HG02678 (cell line): Measurements from ENCODE around the gene ZNF48.

ENCODE experiments used
- ATAC-seq: cut with Tn5 transposase; IDR thresholded peaks from one replicate; pipeline ENCODE4 v1.9.1; 2021; ENCODE audit warnings: mild to moderate bottlenecking, moderate library complexity; ENCODE audit not compliant: unreplicated experiment

The ZNF48 gene

DNA sequence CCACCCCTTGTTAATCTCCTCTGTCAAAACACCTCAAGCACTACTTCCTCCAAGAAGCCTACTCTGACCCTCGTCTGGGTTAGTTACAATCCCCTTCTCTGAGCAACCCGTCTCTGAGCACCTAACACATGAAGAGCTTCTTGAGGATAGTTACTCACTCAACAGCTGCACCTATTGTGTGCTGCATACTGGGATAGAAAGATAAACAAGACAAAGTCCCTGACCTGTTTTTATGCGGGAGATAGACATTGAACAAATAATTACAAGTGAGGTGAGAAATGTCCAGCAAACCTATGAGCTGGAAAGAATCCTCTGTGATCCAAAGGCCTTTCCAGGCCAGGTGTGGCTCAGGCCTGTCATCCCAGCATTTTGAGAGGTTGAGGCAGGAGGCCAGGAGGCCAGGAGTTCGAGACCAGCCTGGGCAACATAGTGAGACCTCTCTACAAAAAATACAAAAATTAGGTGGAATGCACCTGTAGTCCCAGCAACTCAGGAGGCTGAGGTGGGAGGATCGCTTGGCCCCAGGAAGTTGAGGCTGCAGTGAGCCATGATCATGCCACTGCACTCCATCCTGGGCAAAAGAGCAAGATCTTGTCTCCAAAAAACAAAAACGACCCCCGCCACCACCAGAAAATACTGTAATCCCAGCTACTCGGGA, 6.7 kb downstream of the ZNF48 start:
- no peak for ATAC-seq

DNA sequence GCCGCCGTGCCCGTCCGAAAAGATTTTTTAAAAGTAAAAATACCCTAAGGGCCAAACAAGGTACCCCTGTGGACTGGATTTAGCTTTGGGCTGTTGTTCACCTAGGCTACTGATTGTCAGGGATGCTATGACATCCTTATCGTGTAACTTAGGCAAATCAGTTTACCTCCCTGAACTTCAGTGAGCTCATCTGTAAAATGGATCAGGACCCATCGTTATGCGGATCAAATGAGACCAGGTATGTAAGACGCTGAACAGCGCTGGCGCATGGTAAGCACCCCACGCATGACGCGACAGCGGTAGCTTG, 11.5 kb downstream of the ZNF48 start:
- peak; percentile 11 for ATAC-seq

DNA sequence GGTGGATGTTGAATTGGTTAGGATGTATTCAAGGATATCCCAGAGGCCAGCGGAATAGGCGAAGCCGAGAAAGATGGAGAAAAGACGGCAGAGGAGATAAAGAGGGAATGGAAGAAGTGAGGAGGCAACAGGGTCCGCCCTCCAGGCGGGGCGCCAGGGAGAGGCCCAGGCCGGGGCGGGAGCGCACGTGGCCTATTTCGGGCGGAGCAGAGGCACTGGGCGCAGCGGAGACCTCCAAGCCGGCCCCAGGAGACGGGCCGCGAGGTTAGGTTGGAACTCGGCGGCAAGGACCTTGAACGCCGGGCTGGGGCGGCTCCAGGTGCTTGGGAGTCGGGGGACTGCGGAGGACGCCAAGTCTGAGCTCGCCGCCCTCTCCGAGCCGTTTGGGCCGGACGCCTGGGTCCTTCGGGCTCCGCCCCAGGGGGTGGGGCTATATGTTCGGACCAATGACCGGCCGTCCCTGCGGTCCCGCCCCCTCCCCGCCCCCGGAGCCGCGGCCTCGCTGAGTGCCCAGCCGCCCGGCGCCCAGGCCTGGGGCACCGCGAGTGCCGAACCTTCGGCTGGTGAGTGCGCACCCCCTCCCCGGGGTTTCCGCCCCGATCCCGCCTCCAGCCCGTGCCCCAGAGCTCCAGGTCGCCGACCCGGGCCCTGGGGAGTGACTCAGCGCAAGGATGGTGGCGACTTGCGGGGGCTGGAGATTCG, 12.0 kb downstream of the ZNF48 start, which contains the start of gene ZNF771:
Gene ZNF771, plus strand, starts transcription at position 505 of the 702 bp plus-strand sequence. CDS start 448 bp downstream, outside the sequence.
- peak; percentile 80 for ATAC-seq

DNA sequence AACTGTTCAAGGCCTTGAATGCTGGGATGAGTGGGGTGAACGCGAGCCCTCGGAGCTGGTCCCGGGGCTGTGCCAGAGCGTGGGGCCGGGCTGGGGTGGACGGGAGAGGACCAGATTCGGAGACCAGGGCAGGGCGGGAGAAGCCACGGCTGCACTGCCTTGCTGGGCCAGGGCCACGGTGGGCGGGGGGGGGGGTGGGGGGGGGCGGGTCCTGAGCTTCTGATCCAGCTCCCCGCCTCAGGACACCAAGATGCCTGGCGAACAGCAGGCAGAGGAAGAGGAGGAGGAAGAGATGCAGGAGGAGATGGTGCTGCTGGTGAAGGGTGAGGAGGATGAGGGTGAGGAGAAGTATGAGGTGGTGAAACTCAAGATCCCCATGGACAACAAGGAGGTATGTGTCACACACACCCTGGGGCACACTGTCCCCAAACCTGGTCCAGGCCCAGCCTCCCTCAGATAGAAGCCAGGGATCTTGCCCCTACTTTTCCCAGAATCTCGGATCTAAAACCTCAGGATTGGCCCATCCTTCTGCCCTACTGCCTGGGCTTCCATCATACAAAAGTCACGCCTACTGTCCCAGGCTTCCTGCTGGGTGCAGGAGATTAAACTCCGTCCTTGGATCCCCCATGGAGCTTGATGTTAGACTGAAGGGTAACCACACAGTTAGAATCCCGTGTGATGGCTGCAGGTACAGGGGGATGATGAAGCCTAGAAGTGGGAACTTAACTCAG, 12.7 kb downstream of the ZNF48 start:
- ATAC-seq, result no peak

DNA sequence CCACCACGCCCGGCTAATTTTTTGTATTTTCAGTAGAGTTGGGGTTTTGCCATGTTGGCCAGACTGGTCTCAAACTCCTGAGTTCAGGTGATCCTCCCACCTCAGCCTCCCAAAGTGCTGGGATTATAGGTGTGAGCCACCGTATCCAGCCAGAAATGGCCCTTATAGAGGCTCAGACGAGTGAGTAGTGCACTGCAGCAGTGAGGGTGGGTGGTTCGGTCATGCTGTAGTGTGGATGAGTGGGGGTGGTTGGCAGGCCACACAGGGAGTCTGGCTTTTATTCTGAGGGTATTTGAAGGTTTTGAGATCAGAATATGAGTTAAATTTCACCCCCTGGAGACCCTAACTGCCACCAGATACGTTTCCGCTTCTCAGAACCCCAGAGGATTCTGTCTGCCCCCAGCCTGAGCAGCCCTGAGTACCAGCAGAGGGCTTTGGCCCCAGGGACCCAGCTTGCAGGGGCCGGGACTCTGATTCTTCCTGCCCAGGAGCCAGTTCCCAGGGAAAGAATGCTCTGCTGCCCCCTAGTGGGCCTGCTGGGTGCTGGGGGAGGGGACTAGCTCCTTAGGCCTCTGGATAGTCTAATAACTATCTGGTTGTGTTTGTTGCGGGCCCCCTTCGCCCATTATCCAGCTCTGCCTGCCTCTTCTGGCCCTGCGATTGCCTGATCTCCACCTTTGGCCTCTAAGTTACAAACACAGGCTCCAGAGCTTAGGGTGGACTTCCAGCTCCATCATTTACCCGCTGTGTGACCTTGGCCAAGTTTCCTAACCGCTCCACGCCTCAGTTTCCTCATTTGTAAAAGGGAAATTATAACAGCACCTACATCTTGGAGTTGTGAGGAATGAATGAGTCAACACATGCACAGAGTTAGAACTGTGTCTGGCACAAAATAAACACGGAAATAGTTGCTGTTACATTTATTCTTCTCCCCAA, 14.2 kb downstream of the ZNF48 start:
- ATAC-seq, result peak; percentile 51

DNA sequence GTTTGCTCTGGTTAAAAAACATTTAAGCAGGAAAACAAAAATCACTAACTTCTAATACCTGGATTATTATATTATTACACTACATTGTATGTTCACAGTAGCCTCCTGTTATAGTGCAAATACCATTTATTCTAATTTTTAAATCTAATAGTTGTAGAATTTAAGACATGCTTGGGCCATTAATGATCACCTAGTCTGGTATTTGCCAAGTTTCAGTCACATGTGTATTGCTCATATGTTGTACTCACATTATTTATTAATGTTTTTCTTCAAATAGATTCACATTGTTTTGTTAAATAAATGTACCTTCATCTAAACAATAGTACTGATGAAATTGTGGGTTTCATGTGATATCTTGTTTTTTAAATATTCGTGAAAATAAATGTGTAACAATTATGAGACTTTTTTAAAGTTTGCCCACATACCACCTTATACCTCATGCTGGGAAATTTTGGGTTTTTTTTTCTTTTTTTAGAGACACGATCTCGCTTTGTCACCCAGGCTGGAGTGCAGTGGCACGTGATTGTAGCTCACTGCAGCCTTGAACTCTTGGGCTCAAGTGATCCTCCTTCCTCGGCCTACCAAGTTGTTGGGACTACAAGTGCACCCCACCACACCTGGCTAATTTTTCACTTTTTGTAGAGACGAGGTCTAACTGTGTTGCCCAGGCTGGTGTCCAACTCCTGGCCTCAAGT, 18.0 kb downstream of the ZNF48 start:
- no peak for ATAC-seq

DNA sequence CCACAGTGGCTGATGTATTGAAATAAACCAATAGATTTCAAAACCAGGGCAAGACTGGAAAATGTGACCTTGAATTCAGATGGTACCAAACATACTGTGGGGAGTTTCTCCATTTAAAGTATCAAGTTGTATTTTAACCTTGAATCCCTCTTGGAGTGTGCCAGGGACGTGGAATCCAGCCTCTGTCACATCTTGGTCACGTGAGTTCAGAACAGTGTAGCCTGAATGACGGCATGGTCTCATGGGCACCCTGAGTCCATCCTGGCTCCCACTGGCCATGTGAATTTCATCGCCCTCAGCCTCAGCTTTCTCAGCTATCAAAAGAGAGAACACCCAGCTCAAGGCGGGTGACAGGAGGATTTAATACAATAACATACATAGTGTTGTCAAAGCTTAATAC, 18.9 kb downstream of the ZNF48 start:
- no peak for ATAC-seq

DNA sequence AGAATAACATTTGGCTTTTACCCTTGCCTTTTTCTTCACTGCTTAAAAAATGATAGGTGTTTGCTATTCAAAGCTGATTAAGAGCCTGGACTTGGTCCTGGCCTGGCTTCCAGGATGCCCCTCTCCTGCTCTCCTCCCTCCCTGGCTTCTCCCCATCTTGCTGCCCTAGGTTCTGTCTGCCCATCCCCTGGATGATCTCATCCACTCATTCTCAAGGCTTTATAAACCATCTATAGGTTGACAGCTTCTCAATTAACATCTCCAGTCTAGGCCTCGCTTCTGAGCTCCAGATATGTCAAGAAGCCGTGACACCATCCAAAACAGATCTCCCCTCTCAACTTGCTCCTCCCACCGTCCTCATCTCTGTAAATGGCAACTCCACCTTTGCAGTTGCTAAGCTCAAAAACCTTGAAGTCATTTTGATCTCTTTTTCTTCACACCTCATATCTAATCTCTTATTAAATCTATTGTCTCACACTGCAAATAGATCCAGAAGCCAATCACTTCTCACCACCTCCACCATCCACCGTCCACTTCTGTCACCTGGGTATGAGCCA, 20.9 kb downstream of the ZNF48 start:
- no peak for ATAC-seq

DNA sequence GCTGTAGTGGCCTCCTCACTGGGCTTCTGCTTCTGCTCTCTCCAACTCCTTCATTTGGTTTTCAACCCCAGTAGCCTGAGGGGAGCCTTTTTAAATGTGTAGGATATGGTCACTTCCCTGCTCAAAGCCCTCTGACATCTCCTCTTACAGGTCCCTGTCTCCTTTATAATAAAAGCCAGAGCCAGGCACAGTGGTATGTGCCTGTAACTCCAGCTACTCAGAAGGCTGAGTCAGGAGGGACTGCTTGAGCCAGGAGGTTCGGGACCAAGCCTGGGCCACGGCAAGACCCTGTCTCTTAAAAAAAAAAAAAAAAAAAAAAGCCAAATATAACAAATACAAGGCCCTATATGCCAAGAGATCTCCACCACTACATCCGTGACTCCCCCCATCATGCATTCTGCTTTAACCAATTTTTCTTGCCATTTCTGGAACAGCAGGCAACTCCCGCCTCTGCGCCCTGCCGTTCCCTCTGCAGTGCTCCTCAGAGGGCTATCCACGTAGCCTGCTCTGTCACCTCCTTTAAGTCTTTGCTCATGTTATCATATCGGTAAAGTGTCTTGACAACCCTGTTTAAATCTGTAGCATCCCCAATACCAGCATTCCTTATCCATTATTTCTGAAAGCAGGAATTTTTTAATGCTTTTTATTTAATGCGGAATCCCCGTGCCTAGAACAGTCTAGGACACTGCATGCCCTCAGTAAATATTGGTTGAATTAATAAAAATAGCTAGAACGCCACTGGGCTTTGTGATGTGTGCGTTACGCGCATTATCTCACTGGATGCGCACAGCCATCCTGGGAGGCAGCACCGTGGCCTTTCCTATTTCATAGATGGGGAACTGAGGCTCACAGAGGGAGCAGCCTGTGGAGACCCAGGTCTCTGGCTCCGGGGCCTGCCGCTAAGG, 21.7 kb downstream of the ZNF48 start:
- ATAC-seq, result no peak

DNA sequence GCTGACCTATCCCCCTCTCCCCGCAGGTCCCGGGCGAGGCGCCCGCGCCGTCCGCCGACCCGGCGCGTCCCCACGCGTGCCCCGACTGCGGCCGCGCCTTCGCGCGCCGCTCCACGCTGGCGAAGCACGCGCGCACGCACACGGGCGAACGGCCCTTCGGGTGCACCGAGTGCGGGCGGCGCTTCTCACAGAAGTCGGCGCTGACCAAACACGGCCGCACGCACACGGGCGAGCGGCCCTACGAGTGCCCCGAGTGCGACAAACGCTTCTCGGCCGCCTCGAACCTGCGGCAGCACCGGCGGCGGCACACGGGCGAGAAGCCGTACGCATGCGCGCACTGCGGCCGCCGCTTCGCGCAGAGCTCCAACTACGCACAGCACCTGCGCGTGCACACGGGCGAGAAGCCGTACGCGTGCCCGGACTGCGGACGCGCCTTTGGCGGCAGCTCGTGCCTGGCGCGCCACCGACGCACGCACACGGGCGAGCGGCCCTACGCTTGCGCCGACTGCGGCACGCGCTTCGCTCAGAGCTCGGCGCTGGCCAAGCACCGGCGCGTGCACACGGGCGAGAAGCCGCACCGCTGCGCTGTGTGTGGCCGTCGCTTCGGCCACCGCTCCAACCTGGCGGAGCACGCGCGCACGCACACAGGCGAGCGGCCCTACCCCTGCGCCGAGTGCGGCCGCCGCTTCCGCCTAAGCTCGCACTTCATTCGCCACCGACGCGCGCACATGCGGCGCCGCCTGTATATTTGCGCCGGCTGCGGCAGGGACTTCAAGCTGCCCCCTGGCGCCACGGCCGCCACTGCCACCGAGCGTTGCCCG, 22.5 kb downstream of the ZNF48 start:
- peak; percentile 88 for ATAC-seq

DNA sequence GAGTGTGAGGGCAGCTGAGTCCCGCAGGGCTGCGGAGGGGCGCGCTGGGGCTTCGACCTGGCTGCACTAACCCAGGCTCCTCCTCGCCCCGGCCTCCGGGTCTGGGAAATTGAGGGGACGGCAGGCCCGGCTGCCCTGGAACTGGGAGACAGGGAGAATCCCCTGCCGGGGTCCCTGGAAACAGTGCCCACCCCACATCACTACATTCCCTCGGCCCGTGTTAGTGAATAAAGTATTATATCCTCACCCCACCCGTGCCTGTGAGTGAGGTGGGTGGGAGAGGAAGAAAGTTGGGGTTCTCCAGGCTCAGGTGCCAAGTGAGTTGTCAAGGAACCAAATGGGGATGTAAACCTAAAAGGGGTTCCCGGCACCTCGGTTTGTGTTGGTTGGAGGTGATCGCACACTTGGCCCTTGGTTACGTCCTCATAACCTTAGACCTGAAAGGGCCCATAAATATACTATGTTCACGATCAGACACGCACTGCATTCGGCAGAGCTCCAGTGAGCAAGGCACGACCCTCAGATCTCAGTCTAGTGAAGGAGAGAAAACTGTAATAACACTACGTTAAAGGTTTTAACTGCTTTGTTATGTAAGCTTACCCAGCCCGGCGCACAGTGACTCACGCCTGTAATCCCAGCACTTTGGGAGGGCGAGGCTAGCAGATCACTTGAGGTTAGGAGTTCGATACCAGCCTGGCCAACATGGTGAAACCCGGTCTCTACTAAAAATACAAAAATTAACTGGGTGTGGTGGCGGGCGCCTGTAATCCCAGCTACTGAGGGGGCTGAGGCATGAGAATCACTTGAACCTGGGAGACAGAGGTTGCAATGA, 23.3 kb downstream of the ZNF48 start:
- no peak for ATAC-seq

DNA sequence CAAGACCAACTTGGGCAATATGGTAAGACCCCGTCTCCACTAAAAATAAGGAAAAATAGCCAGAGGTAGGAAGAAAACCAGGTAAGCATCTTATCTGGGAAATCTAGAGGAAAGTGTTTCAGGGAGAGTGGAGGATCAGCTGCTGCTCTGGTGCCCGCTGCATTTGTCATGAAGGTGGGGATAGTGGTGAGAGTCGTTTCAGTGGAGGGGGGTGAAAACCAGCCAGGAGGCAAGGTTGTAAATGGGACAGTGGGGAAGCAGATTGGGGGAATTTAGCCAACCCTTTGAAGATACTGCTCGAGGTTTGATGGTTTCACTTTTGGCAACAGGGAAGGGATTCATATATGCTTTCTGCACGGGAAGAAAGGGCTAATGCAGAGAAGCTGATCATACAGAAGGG, 25.8 kb downstream of the ZNF48 start:
- ATAC-seq, result no peak

DNA sequence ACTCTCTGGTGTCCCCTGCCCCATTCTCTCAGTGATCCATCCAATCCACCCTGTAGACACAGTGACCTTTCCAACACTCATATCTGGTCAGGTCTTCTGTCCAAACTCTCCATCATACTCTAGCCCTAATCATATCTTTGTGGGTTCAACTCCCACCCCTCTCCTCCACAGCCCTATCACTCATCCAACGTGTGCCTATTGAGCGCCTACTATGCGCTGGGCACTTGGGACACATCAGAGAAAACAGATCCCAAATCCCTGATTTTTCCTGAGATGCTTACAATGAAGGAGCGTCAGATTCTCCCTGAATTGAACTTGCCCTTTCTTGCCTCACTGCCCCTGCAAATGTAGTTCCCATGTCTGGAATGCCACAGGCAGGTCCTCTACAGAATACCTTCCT, 32.8 kb downstream of the ZNF48 start:
- no peak for ATAC-seq

DNA sequence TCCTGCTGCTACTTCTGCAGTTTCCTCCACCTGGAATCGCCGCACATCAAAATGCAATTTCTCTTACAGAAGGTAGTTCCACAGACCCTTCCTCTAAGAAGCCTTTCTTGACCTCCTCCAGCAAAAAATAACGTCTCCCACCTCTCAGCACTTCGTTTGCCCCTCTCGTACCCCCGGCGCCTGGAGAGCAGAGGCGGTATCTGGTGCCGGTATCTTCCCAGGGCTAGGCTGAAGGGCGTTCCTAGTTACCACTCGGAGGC, 34.1 kb downstream of the ZNF48 start:
- no peak for ATAC-seq

DNA sequence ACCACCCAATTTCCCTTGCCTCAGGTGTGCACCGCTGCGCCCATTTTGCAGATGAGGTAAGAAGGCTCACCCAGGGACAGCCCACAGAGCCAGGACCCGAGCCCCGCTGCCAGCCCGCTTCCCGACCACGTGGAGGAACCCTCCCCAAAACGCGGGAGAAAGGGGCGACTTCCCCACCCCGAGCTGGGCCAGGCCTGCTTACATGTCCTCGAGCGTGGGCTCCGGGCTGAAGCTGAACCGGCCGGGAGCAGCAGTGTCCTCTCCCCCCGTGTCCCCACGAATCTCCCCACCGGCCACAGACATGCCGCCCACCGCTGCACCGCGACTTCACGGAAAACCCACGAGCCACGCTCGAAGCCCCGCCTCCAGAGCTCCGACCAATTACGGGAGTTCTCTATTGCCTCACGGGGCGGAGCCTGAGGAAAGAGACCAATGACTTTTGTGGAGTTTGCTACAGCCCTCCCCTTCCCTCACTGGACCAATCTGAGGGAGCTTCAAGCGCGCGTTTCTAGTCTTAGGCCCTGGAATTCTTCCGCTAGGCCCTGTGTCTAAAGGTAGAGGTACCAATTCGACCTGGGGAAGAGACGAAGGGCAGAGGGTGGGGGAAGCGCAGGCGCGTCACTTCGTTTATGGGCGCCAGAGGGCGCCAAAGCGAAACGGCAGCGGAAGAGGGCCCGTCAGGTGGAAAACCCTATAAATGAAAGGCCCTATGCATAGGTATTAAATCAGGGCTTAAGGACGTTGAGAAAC, 34.6 kb downstream of the ZNF48 start, which contains the start of gene DCTPP1:
Gene DCTPP1, minus strand, starts transcription at position 353 of the 750 bp plus-strand sequence. Its CDS starts 50 bp downstream, at position 303.
- peak; percentile 97 for ATAC-seq

DNA sequence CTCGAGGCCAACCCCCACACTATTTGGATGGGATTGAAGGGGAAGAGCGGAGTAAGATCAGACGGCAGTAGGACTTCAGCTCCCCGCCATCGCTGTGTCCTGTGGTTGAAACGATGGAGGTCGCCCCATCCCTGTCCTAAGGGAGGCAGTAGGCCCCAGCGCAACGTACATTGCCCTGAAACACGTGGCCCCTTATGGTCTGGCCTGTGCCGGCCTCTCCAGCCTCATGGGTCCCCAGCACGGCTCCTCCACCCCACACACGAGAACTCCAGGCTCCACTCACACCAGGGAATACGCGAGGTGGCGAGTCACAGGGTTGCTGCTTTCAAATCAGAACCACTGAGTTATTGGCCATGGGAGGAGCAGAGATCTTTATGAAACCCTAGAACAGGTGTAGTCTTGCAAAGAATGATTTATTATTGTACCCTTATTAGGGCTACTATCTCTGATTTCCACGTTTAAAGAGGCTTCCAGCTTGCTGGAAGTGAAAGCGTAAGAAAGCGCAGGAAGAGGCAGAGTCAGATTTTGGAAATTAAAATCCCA, 35.3 kb downstream of the ZNF48 start:
- peak; percentile 2 for ATAC-seq
